ENCODE results near the gene MCOLN3. TPM values are rescaled to one million over a fixed set of nuclear protein-coding genes. Genes with fewer than 3 reads are reported as not detected.

The MCOLN3 gene
- total and polyA plus RNA-seq, 2 experiments from 2014 or later, result 0.36 to 1.1 TPM

DNA sequence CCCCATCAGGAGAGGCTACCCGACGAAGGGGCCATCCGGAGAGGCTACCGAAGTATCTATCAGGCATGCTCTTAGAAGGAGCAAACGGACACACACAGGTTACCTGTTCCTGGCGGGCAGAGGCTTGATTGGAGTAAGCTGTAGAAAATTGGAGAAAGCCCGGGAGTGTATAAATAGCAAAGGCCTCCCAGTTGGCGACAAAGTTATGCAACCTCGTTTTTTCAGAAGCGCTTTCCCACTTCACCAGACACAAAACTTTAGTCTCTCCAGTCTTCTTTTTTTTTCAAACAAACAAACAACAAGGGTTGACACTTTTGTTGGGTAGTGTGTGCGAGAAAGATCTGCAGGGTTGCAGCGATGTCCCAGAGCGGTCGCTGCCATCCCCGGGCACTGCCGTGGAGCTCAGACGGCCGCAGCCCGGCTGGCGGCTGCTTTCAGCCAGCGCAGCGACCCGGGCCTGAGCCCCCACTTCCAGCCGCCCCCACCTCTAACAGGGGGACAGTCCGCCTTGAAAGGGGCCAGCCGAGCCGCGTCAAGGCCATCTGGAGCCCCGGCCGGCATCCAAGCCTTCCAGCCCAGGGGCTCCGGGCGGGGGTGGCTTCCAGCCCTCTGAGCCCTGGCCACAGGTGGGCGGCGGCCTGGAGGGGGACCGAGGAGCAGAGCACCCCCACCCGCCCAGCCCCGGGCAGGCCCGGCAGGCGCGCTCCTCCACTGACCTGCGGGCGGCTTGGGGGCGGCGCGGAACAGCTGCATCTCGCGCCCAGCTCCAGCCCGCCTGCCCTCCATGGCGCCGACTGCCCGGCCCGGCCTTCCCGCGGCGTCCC lies 616 bp downstream of the MCOLN3 start:
- DNase-seq (ENCODE audit: low read depth in 1 of 2, low spot score in 1 of 2), result no peak
- H3K4me1 ChIP-seq (ENCODE audit: low read depth), result no peaks in the 10 kb centered on the region
- no peak for TF ChIP-seq CTCF (IDR thresholded peaks at IDR 0.05; ENCODE audit: low read depth, low read length)
- H3K27me3 ChIP-seq, result peaks cover 81% of the 10 kb centered on the region
- H3K4me3 ChIP-seq, result peak overlapping the region; percentile 31
- H3K9me3 ChIP-seq (ENCODE audit: low read depth), result no peaks in the 10 kb centered on the region
- H3K36me3 ChIP-seq, result no peaks in the 10 kb centered on the region
- H3K27ac ChIP-seq, result no peak overlapping the region

DNA sequence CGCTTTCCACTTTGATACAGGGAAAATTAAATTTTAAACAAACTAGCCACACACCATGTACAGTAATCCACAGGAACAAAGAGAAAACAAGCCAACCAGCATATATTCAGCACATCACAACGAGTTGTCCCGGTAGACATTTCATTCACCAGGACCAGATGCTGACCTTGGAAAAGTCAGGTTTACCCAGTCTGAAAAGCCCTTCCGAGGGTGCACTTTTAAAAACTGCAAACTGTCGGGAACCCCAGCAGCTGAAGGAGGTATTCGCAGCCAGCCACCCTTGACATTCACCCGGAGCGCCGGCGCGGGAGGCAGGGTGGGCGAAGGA lies 1.2 kb downstream of the MCOLN3 start:
- peak overlapping the region; percentile 31 for H3K4me3 ChIP-seq
- no peak overlapping the region for H3K27ac ChIP-seq
- TF ChIP-seq CTCF (IDR thresholded peaks at IDR 0.05; ENCODE audit: low read depth, low read length), result no peak
- peaks cover 82% of the 10 kb centered on the region for H3K27me3 ChIP-seq
- no peaks in the 10 kb centered on the region for H3K9me3 ChIP-seq (ENCODE audit: low read depth)
- H3K36me3 ChIP-seq, result no peaks in the 10 kb centered on the region
- DNase-seq (ENCODE audit: low read depth in 1 of 2, low spot score in 1 of 2), result no peak
- no peaks in the 10 kb centered on the region for H3K4me1 ChIP-seq (ENCODE audit: low read depth)

DNA sequence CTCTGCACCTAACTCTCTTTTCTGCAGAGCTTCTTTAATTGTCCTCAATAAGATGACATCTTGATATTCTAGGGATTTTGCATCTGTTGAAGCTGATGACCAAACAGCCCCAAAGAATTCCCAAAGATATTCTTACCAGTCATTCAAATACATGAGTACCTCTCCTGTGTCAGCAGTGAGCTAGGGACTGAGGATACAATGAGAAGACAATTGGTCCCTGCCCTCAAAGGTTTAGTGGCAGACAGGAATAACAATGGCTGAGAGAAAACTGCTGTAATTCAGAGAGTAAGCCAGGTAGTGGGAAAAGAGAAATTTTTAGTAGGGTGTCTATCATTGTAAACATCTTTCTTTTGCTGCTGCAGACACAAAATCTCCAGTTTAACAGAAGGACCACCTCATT lies 5.9 kb downstream of the MCOLN3 start:
- no peaks in the 10 kb centered on the region for H3K36me3 ChIP-seq
- no peak overlapping the region for H3K4me3 ChIP-seq
- H3K27me3 ChIP-seq, result peaks cover 42% of the 10 kb centered on the region
- no peak for TF ChIP-seq CTCF (IDR thresholded peaks at IDR 0.05; ENCODE audit: low read depth, low read length)
- H3K4me1 ChIP-seq (ENCODE audit: low read depth), result no peaks in the 10 kb centered on the region
- H3K9me3 ChIP-seq (ENCODE audit: low read depth), result no peaks in the 10 kb centered on the region
- no peak for DNase-seq (ENCODE audit: low read depth in 1 of 2, low spot score in 1 of 2)
- no peak overlapping the region for H3K27ac ChIP-seq

- no peaks in the 10 kb centered on the region for H3K36me3 ChIP-seq
- no peak for DNase-seq (ENCODE audit: low read depth in 1 of 2, low spot score in 1 of 2)
- no peak overlapping the region for H3K27ac ChIP-seq
- no peak for TF ChIP-seq CTCF (IDR thresholded peaks at IDR 0.05; ENCODE audit: low read depth, low read length)
- H3K4me1 ChIP-seq (ENCODE audit: low read depth), result no peaks in the 10 kb centered on the region
- no peak overlapping the region for H3K4me3 ChIP-seq
- H3K27me3 ChIP-seq, result peaks cover 36% of the 10 kb centered on the region
- H3K9me3 ChIP-seq (ENCODE audit: low read depth), result no peaks in the 10 kb centered on the region
These were observed 6.5 kb downstream of the MCOLN3 start for GRCh38 chr1:85041793-85042192.

DNA sequence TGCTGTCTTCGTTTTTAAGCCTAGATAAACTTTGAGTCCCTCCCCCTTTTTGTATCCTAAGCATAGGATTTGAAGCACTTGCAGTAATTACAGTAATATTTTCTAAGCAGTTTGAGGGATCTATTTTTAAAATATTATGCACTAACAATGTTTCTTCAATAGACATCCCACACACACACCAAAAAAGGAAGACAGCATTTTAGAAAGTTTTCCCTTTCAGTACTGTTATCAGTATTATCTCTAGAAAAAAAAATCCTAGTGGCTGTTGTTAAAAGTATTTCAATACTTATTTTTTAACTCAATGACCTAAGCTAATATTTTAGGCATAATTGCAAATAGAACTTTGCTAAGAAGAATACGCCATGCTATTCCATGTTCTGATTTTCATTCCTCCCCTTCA lies 15.1 kb downstream of the MCOLN3 start:
- Histone ChIP-seq H3K4me3 (no peak overlapping the region), H3K27me3 (no peaks in the 10 kb centered on the region), H3K36me3 (no peaks in the 10 kb centered on the region), H3K27ac (no peak overlapping the region), H3K9me3 (ENCODE audit: low read depth) (no peaks in the 10 kb centered on the region), H3K4me1 (ENCODE audit: low read depth) (no peaks in the 10 kb centered on the region)
- no peak for TF ChIP-seq CTCF (IDR thresholded peaks at IDR 0.05; ENCODE audit: low read depth, low read length)
- DNase-seq (ENCODE audit: low read depth in 1 of 2, low spot score in 1 of 2), result no peak

Measured in cardiac muscle cell (in vitro differentiated cells and primary cell).